NT2/D1 (cell line): Measurements from ENCODE around the gene GRK5.
"Not testable (repeated sequence)": the region's sequence is repeated elsewhere in the genome, so short reads cannot be mapped to it uniquely, and the experiment has no call there.

Source experiments
- DNase-seq: peaks from one replicate; pipeline ENCODE4 v3.0.0-alpha.2; 2011; ENCODE audit warnings: low read depth, low spot score
- H3K27me3 ChIP-seq: 2 replicates; pipeline ENCODE4 v1.6.0; 2011; ENCODE audit warnings: mild to moderate bottlenecking; ENCODE audit not compliant: insufficient read length, insufficient read depth
- H3K36me3 ChIP-seq: 2 replicates; pipeline ENCODE4 v1.6.1; 2011; ENCODE audit warnings: mild to moderate bottlenecking, low read length, mixed read lengths; ENCODE audit not compliant: insufficient read depth, insufficient read length
- H3K4me1 ChIP-seq: 2 replicates; pipeline ENCODE4 v1.5.1; 2011; ENCODE audit not compliant: insufficient read depth, insufficient read length
- H3K4me3 ChIP-seq: 2 replicates; pipeline ENCODE4 v1.5.1; 2011; ENCODE audit warnings: low read depth; ENCODE audit not compliant: insufficient read length
- H3K9ac ChIP-seq: 2 replicates; pipeline ENCODE4 v1.6.0; 2011; ENCODE audit warnings: low read depth; ENCODE audit not compliant: insufficient read length
- H3K9me3 ChIP-seq: 2 replicates; pipeline ENCODE4 v1.5.1; 2011; ENCODE audit warnings: mild to moderate bottlenecking, low read length; ENCODE audit not compliant: insufficient read depth
- SUZ12 ChIP-seq: IDR thresholded peaks from 2 replicates; pipeline ENCODE4 v1.6.1; 2011; ENCODE audit not compliant: insufficient read length, insufficient read depth; ENCODE audit errors: extremely low read depth
- YY1 ChIP-seq: IDR thresholded peaks from 2 replicates; pipeline ENCODE4 v1.6.1; 2011; ENCODE audit not compliant: insufficient read length, insufficient read depth
- ZNF274 ChIP-seq: IDR thresholded peaks from 2 replicates; pipeline ENCODE4 v1.6.1; 2011; ENCODE audit warnings: mild to moderate bottlenecking, low read depth, low read length

The GRK5 gene

GRCh38 chr10:119269737-119270136 is 62.4 kb downstream of the GRK5 start:
- H3K9me3 ChIP-seq, result no peaks in the 10 kb centered on the region
- DNase-seq, result no peak
- TF ChIP-seq SUZ12 (no peak), ZNF274 (no peak)
- H3K4me3 ChIP-seq, result no peak overlapping the region
- no peak overlapping the region for H3K9ac ChIP-seq
- no peaks in the 10 kb centered on the region for H3K27me3 ChIP-seq
- H3K4me1 ChIP-seq, result peaks cover 10% of the 10 kb centered on the region
- H3K36me3 ChIP-seq, result no peaks in the 10 kb centered on the region

GRCh38 chr10:119270762-119271366 is 63.5 kb downstream of the GRK5 start:
- Histone ChIP-seq H3K9me3 (no peaks in the 10 kb centered on the region), H3K9ac (no peak overlapping the region), H3K36me3 (no peaks in the 10 kb centered on the region), H3K27me3 (no peaks in the 10 kb centered on the region), H3K4me1 (peaks cover 9% of the 10 kb centered on the region), H3K4me3 (no peak overlapping the region)
- DNase-seq, result no peak
- no peak for TF ChIP-seq YY1

- H3K4me1 ChIP-seq, H3K9ac ChIP-seq, H3K27me3 ChIP-seq, H3K9me3 ChIP-seq, H3K36me3 ChIP-seq, H3K4me3 ChIP-seq, DNase-seq: not testable (repeated sequence)
These were observed 65.0 kb downstream of the GRK5 start for GRCh38 chr10:119272338-119272734.

- TF ChIP-seq SUZ12, result no peak
- TF ChIP-seq ZNF274, result no peak
- TF ChIP-seq YY1, result no peak
- H3K4me3 ChIP-seq, result no peak overlapping the region
- H3K4me1 ChIP-seq, result peaks cover 6% of the 10 kb centered on the region
These were observed 65.4 kb downstream of the GRK5 start for GRCh38 chr10:119272736-119273135.

GRCh38 chr10:119273413-119273812 is 66.0 kb downstream of the GRK5 start:
- DNase-seq, result no peak
- TF ChIP-seq ZNF274, result no peak
- no peak for TF ChIP-seq YY1
- TF ChIP-seq SUZ12, result no peak
- Histone ChIP-seq H3K9me3 (no peaks in the 10 kb centered on the region), H3K9ac (no peak overlapping the region), H3K27me3 (no peaks in the 10 kb centered on the region), H3K36me3 (no peaks in the 10 kb centered on the region), H3K4me3 (no peak overlapping the region), H3K4me1 (peaks cover 6% of the 10 kb centered on the region)

More at GRCh38 chr10:119272736-119273135, 65.4 kb downstream of the GRK5 start:
- Histone ChIP-seq H3K36me3 (no peaks in the 10 kb centered on the region), H3K9me3 (no peaks in the 10 kb centered on the region), H3K27me3 (no peaks in the 10 kb centered on the region), H3K9ac (no peak overlapping the region)
- DNase-seq, result no peak

GRCh38 chr10:119274519-119275045 is 67.2 kb downstream of the GRK5 start:
- Histone ChIP-seq H3K9ac (no peak overlapping the region), H3K9me3 (no peaks in the 10 kb centered on the region), H3K27me3 (no peaks in the 10 kb centered on the region), H3K4me3 (no peak overlapping the region), H3K36me3 (no peaks in the 10 kb centered on the region), H3K4me1 (peaks cover 6% of the 10 kb centered on the region)
- TF ChIP-seq YY1, result no peak
- no peak for TF ChIP-seq SUZ12
- no peak for TF ChIP-seq ZNF274
- DNase-seq, result no peak

- TF ChIP-seq SUZ12, result no peak
- no peak for TF ChIP-seq ZNF274
- no peak for TF ChIP-seq YY1
- Histone ChIP-seq H3K4me1 (peaks cover 6% of the 10 kb centered on the region), H3K9me3 (no peaks in the 10 kb centered on the region), H3K9ac (no peak overlapping the region), H3K27me3 (no peaks in the 10 kb centered on the region), H3K4me3 (no peak overlapping the region), H3K36me3 (no peaks in the 10 kb centered on the region)
- no peak for DNase-seq
These were observed 67.7 kb downstream of the GRK5 start for GRCh38 chr10:119275085-119275484.

- H3K27me3 ChIP-seq, H3K4me3 ChIP-seq, H3K9me3 ChIP-seq, H3K36me3 ChIP-seq, H3K4me1 ChIP-seq, H3K9ac ChIP-seq, DNase-seq: not testable (repeated sequence)
These were observed 68.8 kb downstream of the GRK5 start for GRCh38 chr10:119276194-119276593.
